Kidney (tissue), 14 donors: ENCODE measurements around the gene PIP5K1B. TPM values are rescaled to one million over a fixed set of nuclear protein-coding genes. Genes with fewer than 3 reads are reported as not detected.

Experiments used
- DNase-seq, 5 donors: peaks; one replicate each; pipeline ENCODE4 v3.0.0-alpha.2; 2013 to 2020
- FAIRE-seq: peaks from 2 replicates; lab custom pipeline; 2012; peaks lifted over from hg19 to GRCh38; lab: Jason Lieb, UNC
- H3K27ac ChIP-seq, 2 donors: one replicate each; pipeline ENCODE4 v1.7.0; 2013; ENCODE audit warnings: low read depth in 2 of 2, low read length in 2 of 2, inconsistent platforms in 1 of 2
- H3K27me3 ChIP-seq: one replicate; pipeline ENCODE4 v1.7.1; 2013; ENCODE audit warnings: low read length, inconsistent platforms; ENCODE audit not compliant: control insufficient read depth, insufficient read depth
- H3K36me3 ChIP-seq, 3 donors: one replicate each; pipeline versions ENCODE4 v1.7.0 to v1.7.1; 2013; ENCODE audit warnings: low read length in 3 of 3, control low read depth in 1 of 3, inconsistent platforms in 1 of 3; ENCODE audit not compliant: insufficient read depth in 3 of 3, control insufficient read depth in 2 of 3
- H3K4me1 ChIP-seq, 3 donors: one replicate each; pipeline versions ENCODE4 v1.7.0 to v1.7.1; 2013; ENCODE audit warnings: low read length in 3 of 3, inconsistent platforms in 1 of 3, low read depth in 1 of 3; ENCODE audit not compliant: control insufficient read depth in 2 of 3, insufficient read depth in 2 of 3
- H3K4me3 ChIP-seq, 3 donors: one replicate each; pipeline versions ENCODE4 v1.7.0 to v1.8.1; 2013; ENCODE audit warnings: low read length in 3 of 3, control low read depth in 1 of 3, inconsistent platforms in 1 of 3
- H3K9ac ChIP-seq, 3 donors: one replicate each; pipeline versions ENCODE4 v1.7.0 to v1.7.1; 2013; ENCODE audit warnings: low read length in 3 of 3, control low read depth in 1 of 3, inconsistent platforms in 1 of 3
- H3K9me3 ChIP-seq, 3 donors: one replicate each; pipeline versions ENCODE4 v1.7.0 to v1.7.1; 2013; ENCODE audit warnings: low read length in 3 of 3, control low read depth in 1 of 3, inconsistent platforms in 1 of 3; ENCODE audit not compliant: control insufficient read depth in 2 of 3, insufficient read depth in 1 of 3
- intact Hi-C: fragments of 100-400 bp; cut with DNase I; formaldehyde crosslinking; loops from one replicate; pipeline ENCODE4 v1.11.1; 2022
- polyA plus RNA-seq: library from polyadenylated mRNA; stranded (reverse); fragments of 350-450 nt; fragmentation: Illumina TruSeq; extraction: RNeasy Lipid Tissue Mini Kit (QIAGEN cat#74804); gene quantifications from one replicate; pipeline ENCODE4 v1.2.3, GENCODE V29; 2014; ENCODE audit warnings: low read depth, low replicate concordance; ENCODE audit not compliant: insufficient read depth
- total RNA-seq: library from RNA; stranded (reverse); fragmentation: NEBNext Ultra II Directional; extraction: Animal tissue kit (Norgen Biotek cat#: 25700); gene quantifications from one replicate; pipeline ENCODE4 v1.2.1, GENCODE V29; 2021
- TF ChIP-seq, protein P1 (sequence below): IDR thresholded peaks from 3 replicates; pipeline ENCODE4 v1.5.1; 2012; ENCODE audit warnings: mild to moderate bottlenecking, moderate library complexity, borderline replicate concordance; ENCODE audit not compliant: insufficient read depth; ENCODE audit errors: extremely low read depth
- donor health status: control.
- donor health status: control.
- donor health status: control.
- donor health status: control.
- donor health status: control.
- donor health status: DM: yes; HTN: yes; CAD: no.
- donor health status: Normal renal cell carcinoma (clear cell type).

PIP5K1B gene
- total and polyA plus RNA-seq, 2 donors from 2014 or later: 9.4 to 10.1 TPM

DNA sequence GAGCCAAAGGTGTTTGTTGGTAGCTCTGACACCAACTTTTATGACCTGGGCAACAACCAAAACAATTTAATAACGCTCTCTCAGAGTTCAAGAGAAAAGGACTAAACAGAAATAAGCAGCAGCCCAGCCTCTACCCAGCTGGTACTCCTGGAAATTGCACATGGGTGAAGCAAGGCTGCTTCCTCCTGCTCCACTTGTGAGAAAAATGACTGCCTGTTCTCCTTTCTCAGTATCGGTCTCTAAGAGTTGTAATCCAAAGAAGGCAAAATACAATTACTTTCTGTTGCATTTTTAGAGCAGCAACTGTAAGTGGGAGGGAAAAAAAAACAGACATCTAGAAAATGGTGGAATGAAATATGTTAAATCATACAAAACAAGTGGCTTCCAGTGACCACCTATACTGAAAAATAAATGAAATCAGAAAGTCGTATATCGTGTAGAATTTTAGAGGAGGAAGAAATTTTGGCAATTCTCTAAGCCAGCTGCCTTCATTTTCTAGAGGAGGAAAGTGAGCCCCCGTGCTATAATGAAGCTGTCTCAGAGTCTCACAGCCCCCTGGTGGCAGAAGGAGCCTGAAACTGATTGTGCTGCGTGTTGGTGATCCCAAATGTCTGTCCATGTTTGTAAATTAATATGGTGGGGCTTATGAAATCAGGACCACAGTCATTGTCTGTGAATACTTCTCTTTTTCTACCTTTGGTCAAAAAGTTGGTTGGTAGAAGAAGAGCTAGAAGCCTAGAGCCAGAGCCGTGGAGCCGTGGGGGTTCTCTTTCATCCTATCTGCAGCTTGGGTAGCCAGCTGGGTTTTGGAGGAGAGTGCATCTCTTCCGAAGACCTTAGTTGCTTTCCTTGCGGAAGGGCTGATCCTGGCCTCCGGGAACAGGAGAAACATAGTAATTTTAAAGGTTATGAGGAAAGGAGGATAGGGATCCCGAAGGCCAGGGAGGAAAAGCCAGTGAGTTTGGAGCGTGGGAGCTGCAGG, 139.9 kb downstream of the PIP5K1B start:
- Histone ChIP-seq H3K9me3 (no peaks in the 10 kb centered on the region), H3K9ac (no peak overlapping the region), H3K4me1 (no peaks in the 10 kb centered on the region), H3K27me3 (no peaks in the 10 kb centered on the region), H3K36me3 (no peaks in the 10 kb centered on the region), H3K27ac (no peak overlapping the region), H3K4me3 (no peak overlapping the region)
- TF ChIP-seq, protein P1, sequence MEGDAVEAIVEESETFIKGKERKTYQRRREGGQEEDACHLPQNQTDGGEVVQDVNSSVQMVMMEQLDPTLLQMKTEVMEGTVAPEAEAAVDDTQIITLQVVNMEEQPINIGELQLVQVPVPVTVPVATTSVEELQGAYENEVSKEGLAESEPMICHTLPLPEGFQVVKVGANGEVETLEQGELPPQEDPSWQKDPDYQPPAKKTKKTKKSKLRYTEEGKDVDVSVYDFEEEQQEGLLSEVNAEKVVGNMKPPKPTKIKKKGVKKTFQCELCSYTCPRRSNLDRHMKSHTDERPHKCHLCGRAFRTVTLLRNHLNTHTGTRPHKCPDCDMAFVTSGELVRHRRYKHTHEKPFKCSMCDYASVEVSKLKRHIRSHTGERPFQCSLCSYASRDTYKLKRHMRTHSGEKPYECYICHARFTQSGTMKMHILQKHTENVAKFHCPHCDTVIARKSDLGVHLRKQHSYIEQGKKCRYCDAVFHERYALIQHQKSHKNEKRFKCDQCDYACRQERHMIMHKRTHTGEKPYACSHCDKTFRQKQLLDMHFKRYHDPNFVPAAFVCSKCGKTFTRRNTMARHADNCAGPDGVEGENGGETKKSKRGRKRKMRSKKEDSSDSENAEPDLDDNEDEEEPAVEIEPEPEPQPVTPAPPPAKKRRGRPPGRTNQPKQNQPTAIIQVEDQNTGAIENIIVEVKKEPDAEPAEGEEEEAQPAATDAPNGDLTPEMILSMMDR: peak; percentile 64
- DNase-seq: peak in 3 of 5 donors; percentile 43 to 76 (median 55)
- FAIRE-seq: no peak
- intact Hi-C loops: loop anchor here (10.0 kb wide), 1 partner anchor 260 kb away; no protein-coding TSS in a partner anchor

DNA sequence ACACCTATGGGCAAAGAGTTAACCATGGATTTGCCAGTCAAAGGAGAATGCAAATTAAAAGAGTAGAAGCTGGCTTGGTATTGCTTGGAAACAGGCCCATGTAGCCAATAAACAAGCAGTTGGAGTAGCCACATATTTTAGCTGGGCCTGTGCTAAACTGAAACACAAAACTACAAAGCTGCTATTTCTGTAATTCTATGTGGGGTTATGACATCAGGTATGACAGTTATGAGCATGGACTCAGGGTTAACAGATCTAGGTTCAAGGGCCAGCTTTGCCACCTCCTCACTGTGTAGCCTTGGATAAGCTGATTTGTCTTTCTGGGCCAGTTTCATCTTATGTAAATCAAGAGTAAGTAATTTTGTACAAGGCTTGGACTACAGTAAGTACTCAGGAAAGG, 142.7 kb downstream of the PIP5K1B start:
- DNase-seq (no peak), FAIRE-seq (no peak)
- Histone ChIP-seq H3K27me3 (no peaks in the 10 kb centered on the region), H3K4me3 (no peak overlapping the region), H3K4me1 (no peaks in the 10 kb centered on the region), H3K9ac (no peak overlapping the region), H3K27ac (no peak overlapping the region), H3K9me3 (no peaks in the 10 kb centered on the region), H3K36me3 (no peaks in the 10 kb centered on the region)
- intact Hi-C loops: loop anchor here (10.0 kb wide), 1 partner anchor 263 kb away; no protein-coding TSS in a partner anchor
- TF ChIP-seq, protein P1: no peak

DNA sequence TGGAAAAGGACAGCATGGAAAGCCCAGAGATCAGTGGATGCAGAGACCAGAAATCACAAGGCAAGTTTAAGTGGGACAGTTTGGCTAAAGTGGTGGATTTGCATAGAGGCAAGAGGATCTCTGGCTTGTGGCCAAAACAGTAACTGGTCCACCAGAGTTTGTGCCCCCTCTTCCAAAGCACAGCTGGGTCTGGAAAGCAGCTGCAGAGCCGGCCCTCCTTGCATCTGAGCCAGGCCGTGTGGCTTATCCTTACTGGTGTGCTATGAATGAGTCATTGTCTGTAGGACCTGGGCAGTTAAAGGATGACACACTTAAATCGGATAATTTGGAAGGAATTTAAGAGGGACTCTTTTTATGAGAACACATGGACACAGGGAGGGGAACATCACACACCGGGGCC, 146.6 kb downstream of the PIP5K1B start:
- no peaks in the 10 kb centered on the region for H3K27me3 ChIP-seq
- no peaks in the 10 kb centered on the region for H3K4me1 ChIP-seq
- TF ChIP-seq, protein P1: no peak
- intact Hi-C loops: no loop called here
- FAIRE-seq: no peak
- no peak overlapping the region for H3K9ac ChIP-seq
- no peaks in the 10 kb centered on the region for H3K9me3 ChIP-seq
- H3K4me3 ChIP-seq: no peak overlapping the region
- DNase-seq: no peak
- H3K27ac ChIP-seq: no peak overlapping the region
- no peaks in the 10 kb centered on the region for H3K36me3 ChIP-seq
